ENCODE measurements around the gene CRHR2.
"Not testable (repeated sequence)": the region's sequence is repeated elsewhere in the genome, so short reads cannot be mapped to it uniquely, and the experiment has no call there.

Gene CRHR2

GRCh38 chr7:30642789-30643188 is 39.5 kb downstream of the CRHR2 start:
- H3K27me3 ChIP-seq: no peaks in the 10 kb centered on the region
- H3K4me1 ChIP-seq (ENCODE audit: control insufficient read depth in 1 of 2, insufficient read depth in 1 of 2, low read depth in 1 of 2, low read length in 1 of 2): no peaks in the 10 kb centered on the region
- H3K27ac ChIP-seq: no peak overlapping the region
- TF ChIP-seq CTCF (IDR thresholded peaks at IDR 0.05): no peak
- peaks cover 4% of the 10 kb centered on the region for H3K36me3 ChIP-seq
- no peak overlapping the region for H3K4me3 ChIP-seq (ENCODE audit: low read depth in 1 of 2, low read length in 1 of 2)
- no peaks in the 10 kb centered on the region for H3K9me3 ChIP-seq

- H3K9me3 ChIP-seq; H3K27me3 ChIP-seq; H3K27ac ChIP-seq; H3K4me1 ChIP-seq (ENCODE audit: control insufficient read depth in 1 of 2, insufficient read depth in 1 of 2, low read depth in 1 of 2, low read length in 1 of 2); H3K36me3 ChIP-seq; H3K4me3 ChIP-seq (ENCODE audit: low read depth in 1 of 2, low read length in 1 of 2): not testable (repeated sequence)
These were observed 39.9 kb downstream of the CRHR2 start for GRCh38 chr7:30642322-30642721.

- Histone ChIP-seq H3K36me3 (peaks cover 47% of the 10 kb centered on the region), H3K27ac (no peak overlapping the region), H3K4me1 (ENCODE audit: control insufficient read depth in 1 of 2, insufficient read depth in 1 of 2, low read depth in 1 of 2, low read length in 1 of 2) (no peaks in the 10 kb centered on the region), H3K9me3 (no peaks in the 10 kb centered on the region), H3K4me3 (ENCODE audit: low read depth in 1 of 2, low read length in 1 of 2) (no peak overlapping the region), H3K27me3 (no peaks in the 10 kb centered on the region)
- no peak for TF ChIP-seq CTCF (IDR thresholded peaks at IDR 0.05)
These were observed 46.5 kb downstream of the CRHR2 start for GRCh38 chr7:30635798-30636197.

GRCh38 chr7:30634634-30635201 is 47.5 kb downstream of the CRHR2 start:
- Histone ChIP-seq H3K27ac (no peak overlapping the region), H3K9me3 (no peaks in the 10 kb centered on the region), H3K27me3 (no peaks in the 10 kb centered on the region), H3K4me1 (ENCODE audit: control insufficient read depth in 1 of 2, insufficient read depth in 1 of 2, low read depth in 1 of 2, low read length in 1 of 2) (no peaks in the 10 kb centered on the region), H3K4me3 (ENCODE audit: low read depth in 1 of 2, low read length in 1 of 2) (no peak overlapping the region), H3K36me3 (peaks cover 52% of the 10 kb centered on the region)
- no peak for TF ChIP-seq CTCF (IDR thresholded peaks at IDR 0.05)

- Histone ChIP-seq H3K27ac (no peak overlapping the region), H3K36me3 (peaks cover 57% of the 10 kb centered on the region), H3K4me3 (ENCODE audit: low read depth in 1 of 2, low read length in 1 of 2) (no peak overlapping the region), H3K27me3 (no peaks in the 10 kb centered on the region), H3K9me3 (no peaks in the 10 kb centered on the region), H3K4me1 (ENCODE audit: control insufficient read depth in 1 of 2, insufficient read depth in 1 of 2, low read depth in 1 of 2, low read length in 1 of 2) (no peaks in the 10 kb centered on the region)
- TF ChIP-seq CTCF (IDR thresholded peaks at IDR 0.05): no peak
These were observed 48.0 kb downstream of the CRHR2 start for GRCh38 chr7:30634193-30634626.

GRCh38 chr7:30633223-30633622 is 49.0 kb downstream of the CRHR2 start:
- Histone ChIP-seq H3K27me3 (no peaks in the 10 kb centered on the region), H3K4me1 (ENCODE audit: control insufficient read depth in 1 of 2, insufficient read depth in 1 of 2, low read depth in 1 of 2, low read length in 1 of 2) (no peaks in the 10 kb centered on the region), H3K27ac (no peak overlapping the region), H3K36me3 (peaks cover 67% of the 10 kb centered on the region), H3K9me3 (no peaks in the 10 kb centered on the region), H3K4me3 (ENCODE audit: low read depth in 1 of 2, low read length in 1 of 2) (no peak overlapping the region)
- TF ChIP-seq CTCF (IDR thresholded peaks at IDR 0.05): no peak

Data from neutrophil (primary cell).